Urinary bladder (tissue), 4 donors: ENCODE results near the gene CHPT1. TPM values are rescaled to one million over a fixed set of nuclear protein-coding genes. Genes with fewer than 3 reads are reported as not detected.

Source experiments
- DNase-seq: peaks from one replicate; pipeline ENCODE4 v3.0.0-alpha.2; 2015; ENCODE audit errors: extremely low spot score
- H3K27ac ChIP-seq: one replicate; pipeline ENCODE4 v1.5.1; 2013; ENCODE audit warnings: low read depth, mild to moderate bottlenecking, moderate library complexity
- H3K36me3 ChIP-seq: one replicate; pipeline ENCODE4 v1.6.1; 2013; ENCODE audit warnings: mild to moderate bottlenecking, moderate library complexity; ENCODE audit not compliant: insufficient read depth
- H3K4me1 ChIP-seq: one replicate; pipeline ENCODE4 v1.6.1; 2013; ENCODE audit warnings: mild to moderate bottlenecking, moderate library complexity; ENCODE audit not compliant: insufficient read depth
- H3K4me3 ChIP-seq: one replicate; pipeline ENCODE4 v1.5.1; 2013; ENCODE audit warnings: low read depth, low read length
- WGBS: extraction: QIAGEN DNeasy Blood & Tissue Kit; methylation state at CpG from one replicate; pipeline ENCODE4 v1.1.7; 2013; 5-methylcytosine and 5-hydroxymethylcytosine counted together
- polyA plus RNA-seq: library from polyadenylated mRNA; stranded (reverse); fragments of 200-250 nt; gene quantifications from one replicate; pipeline ENCODE4 v1.2.3, GENCODE V29; 2013
- total RNA-seq: library from RNA; depleted of rRNA; stranded (reverse); fragments of >200 nt; gene quantifications from one replicate; pipeline ENCODE4 v1.2.3, GENCODE V29; 2014
- donor health status: healthy with polysubstance abuse.
- donor health status: healthy.

CHPT1 gene
- total and polyA plus RNA-seq, 2 donors: 41.4 to 42.1 TPM

DNA sequence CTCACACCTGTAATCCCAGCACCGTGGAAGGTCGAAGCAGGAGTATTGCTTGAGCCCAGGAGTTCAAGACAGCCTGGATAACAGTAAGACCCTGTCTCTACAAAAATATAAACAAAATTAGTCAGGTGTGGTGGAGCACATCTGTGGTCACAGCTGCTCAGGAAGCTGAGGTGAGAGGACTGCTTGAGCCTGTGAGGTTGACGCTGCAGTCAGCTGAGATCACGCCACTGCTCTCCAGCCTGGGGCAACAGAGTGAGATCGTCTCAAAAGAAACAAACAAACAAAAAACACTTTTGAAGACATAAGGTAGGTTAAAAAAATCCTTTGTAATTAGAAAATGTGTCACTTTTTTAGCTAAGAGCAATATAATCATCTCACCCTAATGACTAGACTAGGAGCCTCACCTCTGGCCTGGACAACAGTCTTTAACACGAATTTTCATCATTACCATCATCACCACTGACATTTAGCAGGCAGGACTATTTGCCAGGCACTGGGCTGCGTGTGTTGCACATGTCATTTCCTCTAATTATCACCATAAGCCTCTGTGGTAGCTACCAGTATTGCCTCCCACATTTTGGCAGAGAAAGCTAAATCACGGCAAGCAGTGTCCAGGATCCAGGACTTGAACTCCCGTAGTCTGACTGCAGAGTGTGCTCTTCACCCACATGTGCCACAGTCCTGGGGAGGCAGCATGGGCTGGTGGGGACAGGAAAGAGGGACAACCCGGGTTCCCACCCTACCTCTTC, 46.5 kb downstream of the CHPT1 start:
- H3K4me3 ChIP-seq: no peak overlapping the region
- DNase-seq: no peak
- no peak overlapping the region for H3K27ac ChIP-seq
- no peaks in the 10 kb centered on the region for H3K4me1 ChIP-seq
- H3K36me3 ChIP-seq: peaks cover 2% of the 10 kb centered on the region
- WGBS: 83% methylated on average over 10 of the region's 10 CpGs

DNA sequence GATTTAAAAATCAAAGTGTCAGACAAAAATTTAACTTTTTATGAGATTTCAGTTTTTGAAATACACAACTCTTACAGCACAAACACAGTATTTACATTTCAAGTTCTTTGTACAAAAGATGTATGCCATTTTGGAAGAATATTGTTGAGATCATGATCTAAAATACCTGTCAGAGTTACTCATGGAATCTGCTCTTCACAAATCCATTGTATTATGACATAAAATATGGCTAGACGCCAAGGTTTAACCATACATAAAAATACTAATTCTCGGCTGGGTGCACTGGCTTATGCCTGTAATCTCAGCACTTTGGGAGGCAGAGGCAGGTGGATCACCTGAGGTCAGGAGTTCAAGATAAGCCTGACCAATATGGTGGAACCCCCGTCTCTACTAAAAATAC, 48.0 kb downstream of the CHPT1 start:
- WGBS: 86% methylated on average over 3 of the region's 3 CpGs
- H3K4me1 ChIP-seq: no peaks in the 10 kb centered on the region
- no peak overlapping the region for H3K27ac ChIP-seq
- H3K4me3 ChIP-seq: no peak overlapping the region
- no peak for DNase-seq
- H3K36me3 ChIP-seq: no peaks in the 10 kb centered on the region

DNA sequence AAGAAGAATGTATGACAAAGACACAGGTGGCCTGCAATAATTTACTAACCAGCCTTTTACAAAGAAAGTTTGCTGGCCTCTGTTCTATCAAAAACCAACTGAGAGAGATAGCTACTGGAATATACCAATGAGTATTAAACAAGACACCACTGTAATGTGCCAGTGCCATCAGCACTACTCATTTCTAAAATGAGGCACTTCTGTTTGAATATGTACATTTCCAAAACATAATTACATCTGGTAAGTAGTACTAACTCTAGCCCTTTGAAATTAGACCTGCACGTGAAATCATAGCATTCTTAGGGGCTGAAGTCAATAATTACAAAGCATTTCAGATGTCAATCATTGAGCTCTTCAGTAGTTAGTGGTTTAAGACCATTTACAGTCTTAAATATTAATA, 48.8 kb downstream of the CHPT1 start:
- Histone ChIP-seq H3K36me3 (no peaks in the 10 kb centered on the region), H3K4me1 (no peaks in the 10 kb centered on the region), H3K4me3 (no peak overlapping the region), H3K27ac (no peak overlapping the region)
- WGBS: 81% methylated on average over 1 of the region's 1 CpG
- no peak for DNase-seq

DNA sequence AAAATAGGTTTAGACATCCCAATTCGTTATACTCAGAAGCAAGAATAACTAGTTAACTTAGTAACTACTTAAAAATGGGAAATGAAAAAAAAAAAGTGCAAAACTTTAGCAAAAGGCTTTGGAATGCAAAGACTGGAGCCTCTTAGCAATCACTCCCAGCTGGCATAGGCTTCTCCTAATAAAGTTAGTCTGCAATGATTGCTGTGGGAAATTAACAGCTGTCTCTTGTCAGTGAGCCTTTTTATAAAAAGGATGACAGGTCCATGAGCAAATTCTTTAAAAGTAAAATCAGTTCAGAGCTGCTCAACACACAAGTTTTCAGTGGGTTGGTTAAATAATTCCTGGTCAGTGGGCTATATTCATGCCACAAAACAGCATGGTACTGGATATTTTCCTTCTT, 49.2 kb downstream of the CHPT1 start:
- no peak overlapping the region for H3K27ac ChIP-seq
- DNase-seq: no peak
- H3K4me3 ChIP-seq: no peak overlapping the region
- no peaks in the 10 kb centered on the region for H3K36me3 ChIP-seq
- H3K4me1 ChIP-seq: no peaks in the 10 kb centered on the region
- 89% methylated on average over 1 of the region's 1 CpG for WGBS

DNA sequence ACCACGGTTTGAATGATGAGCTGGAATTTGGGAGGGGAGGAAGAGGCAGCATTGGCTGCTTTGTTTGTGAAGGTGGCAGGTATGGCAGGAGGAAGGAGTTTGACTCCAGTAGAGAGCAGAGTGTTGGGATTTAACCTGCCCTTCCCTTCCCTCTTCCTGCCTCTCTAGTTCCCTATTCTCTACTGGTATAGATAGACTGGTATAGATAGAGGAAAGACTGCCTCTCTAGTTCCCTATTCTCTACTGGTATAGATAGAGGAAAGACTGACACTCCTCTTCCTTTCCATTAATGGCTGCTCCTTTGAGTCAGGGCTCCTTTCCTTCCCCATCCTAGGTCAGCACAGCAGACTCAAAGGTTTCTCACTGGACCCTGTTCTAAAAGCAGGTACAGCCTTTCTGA, 50.3 kb downstream of the CHPT1 start:
- no peaks in the 10 kb centered on the region for H3K36me3 ChIP-seq
- no peak overlapping the region for H3K4me3 ChIP-seq
- WGBS: 69% methylated on average over 1 of the region's 1 CpG
- H3K27ac ChIP-seq: no peak overlapping the region
- no peaks in the 10 kb centered on the region for H3K4me1 ChIP-seq
- DNase-seq: no peak

DNA sequence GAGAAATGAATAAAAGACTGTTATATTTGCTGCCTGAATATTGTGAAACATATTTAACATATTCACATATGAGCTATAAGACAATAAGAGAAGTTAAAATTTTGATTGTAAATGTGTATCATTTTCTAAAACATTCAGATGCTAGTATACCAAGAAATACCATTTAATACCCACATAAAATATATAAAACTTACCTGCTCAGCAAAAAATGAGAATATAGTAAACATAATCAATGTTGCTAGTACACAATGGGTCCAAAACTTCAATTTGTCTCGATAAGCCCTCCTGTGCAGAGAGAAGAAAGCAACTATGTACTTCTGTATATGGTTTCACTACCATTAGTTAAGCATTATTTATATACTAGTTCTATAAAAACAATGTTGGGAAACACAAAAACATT, 51.5 kb downstream of the CHPT1 start:
- Histone ChIP-seq H3K4me3 (no peak overlapping the region), H3K36me3 (no peaks in the 10 kb centered on the region), H3K27ac (no peak overlapping the region), H3K4me1 (no peaks in the 10 kb centered on the region)
- 94% methylated on average over 1 of the region's 1 CpG for WGBS
- DNase-seq: no peak

DNA sequence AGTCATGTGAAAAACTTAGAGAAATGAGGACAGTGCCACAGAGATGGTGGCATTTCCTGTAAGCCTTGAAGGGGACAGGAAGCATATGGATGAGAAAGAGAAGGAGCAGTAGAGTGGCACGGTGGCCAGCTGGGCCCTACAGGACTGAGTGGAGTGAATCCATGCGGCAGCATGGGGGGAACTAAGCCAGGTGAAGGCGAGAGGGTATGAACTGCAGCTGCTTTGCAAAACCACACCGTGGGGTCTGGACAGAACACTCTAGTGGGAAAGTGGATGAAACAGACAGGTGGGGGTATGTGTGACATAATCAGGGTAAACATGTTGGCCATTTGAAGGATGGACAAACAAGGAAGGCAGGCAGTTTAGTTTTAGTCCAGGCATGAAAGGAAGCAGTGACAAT, 52.2 kb downstream of the CHPT1 start:
- H3K4me1 ChIP-seq: no peaks in the 10 kb centered on the region
- DNase-seq: no peak
- no peak overlapping the region for H3K4me3 ChIP-seq
- no peaks in the 10 kb centered on the region for H3K36me3 ChIP-seq
- WGBS: 76% methylated on average over 4 of the region's 4 CpGs
- no peak overlapping the region for H3K27ac ChIP-seq

DNA sequence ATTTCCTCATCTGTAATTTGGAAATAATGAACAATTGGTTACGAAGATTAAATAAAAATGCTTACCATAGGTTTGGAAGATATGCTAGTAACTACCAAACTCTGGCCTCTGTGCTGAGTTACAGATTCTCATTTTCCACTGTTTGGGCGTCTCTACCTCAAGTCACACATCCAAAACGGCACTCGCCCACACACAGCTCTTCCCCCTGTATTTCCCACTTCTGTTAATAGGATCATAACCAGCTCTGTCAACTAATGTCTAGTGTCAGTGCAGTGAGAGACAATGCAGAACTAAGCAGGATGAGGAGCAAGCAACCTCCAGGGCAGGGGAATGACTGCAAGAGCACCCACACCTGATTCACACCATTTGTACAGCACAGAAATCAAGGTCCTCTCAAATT, 52.7 kb downstream of the CHPT1 start:
- Histone ChIP-seq H3K4me1 (no peaks in the 10 kb centered on the region), H3K4me3 (no peak overlapping the region), H3K36me3 (no peaks in the 10 kb centered on the region), H3K27ac (no peak overlapping the region)
- WGBS: 92% methylated on average over 4 of the region's 4 CpGs
- no peak for DNase-seq

DNA sequence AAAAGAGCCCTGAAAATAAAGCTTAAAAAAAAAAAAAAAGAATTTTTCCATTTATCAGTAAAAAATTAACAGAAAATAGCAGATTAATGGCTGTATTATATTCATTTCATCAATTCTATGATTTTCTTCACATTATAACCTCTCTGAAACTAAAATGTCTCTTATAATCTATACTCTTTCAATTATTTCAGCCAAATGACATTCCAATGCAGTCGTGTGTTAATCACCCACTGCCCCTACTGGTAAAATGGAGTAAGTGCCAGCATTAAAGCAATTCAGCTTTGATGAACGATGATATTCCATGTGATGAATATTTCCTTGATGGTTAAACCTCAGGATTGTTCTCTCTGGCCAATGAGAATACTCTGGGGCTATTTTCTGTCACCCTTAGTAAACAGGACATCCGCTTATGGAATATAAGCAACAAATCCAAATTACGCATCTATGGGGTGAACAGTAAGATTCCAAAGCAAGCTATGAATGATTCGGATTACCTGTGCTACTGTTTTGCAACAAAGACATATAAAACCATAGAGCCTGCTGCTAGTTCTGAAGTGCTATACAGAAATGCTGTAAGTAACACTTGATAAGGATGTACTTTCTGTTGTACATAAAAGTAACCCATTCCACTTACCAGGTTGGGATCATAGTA, 62.1 kb downstream of the CHPT1 start:
- WGBS: 62% methylated on average over 5 of the region's 5 CpGs
- DNase-seq: no peak
- no peak overlapping the region for H3K4me3 ChIP-seq
- no peaks in the 10 kb centered on the region for H3K4me1 ChIP-seq
- no peak overlapping the region for H3K27ac ChIP-seq
- peaks cover 2% of the 10 kb centered on the region for H3K36me3 ChIP-seq

DNA sequence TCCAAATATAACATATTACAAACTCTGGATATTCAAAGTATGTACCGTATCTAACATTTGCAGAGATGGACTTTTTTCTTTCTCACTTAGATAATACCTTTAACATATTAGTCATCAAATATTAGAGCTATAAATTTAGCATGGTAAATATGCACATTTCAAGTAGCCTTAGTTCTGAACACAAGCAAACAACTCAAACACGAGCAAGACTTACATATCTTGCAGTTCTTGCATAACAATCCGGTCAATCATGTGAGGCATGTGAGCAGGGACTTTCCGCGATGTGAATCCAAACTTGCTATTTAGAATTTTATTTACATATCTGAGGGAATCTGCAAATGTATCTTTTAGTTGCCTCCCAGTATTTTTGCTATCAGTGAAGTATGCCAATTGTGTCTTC, 63.9 kb downstream of the CHPT1 start:
- no peaks in the 10 kb centered on the region for H3K4me1 ChIP-seq

DNA sequence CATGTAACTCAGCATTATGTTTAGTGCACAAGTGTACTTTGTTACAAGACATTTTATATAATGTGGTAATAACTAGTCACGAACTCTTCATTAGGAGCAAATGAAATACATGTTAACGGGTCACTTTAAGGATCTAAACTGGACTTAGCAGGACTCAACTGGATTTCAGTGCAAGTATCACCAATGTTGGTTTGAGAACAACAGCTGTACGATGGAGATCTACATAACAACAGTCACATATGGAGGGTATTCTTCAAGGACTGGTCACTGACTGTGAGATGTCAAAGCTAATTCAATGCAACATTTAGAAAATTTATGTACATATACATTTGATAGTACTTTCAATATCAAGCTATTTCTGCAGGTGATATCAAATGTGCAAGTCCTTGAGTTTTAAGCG, 64.3 kb downstream of the CHPT1 start:
- no peak for DNase-seq
- 93% methylated on average over 4 of the region's 4 CpGs for WGBS
- no peak overlapping the region for H3K4me3 ChIP-seq
- no peaks in the 10 kb centered on the region for H3K36me3 ChIP-seq
- no peak overlapping the region for H3K27ac ChIP-seq
- H3K4me1 ChIP-seq: no peaks in the 10 kb centered on the region

More for the DNA sequence above, 63.9 kb downstream of the CHPT1 start:
- no peak overlapping the region for H3K27ac ChIP-seq
- DNase-seq: no peak
- H3K4me3 ChIP-seq: no peak overlapping the region
- WGBS: 66% methylated on average over 5 of the region's 5 CpGs
- no peaks in the 10 kb centered on the region for H3K36me3 ChIP-seq

DNA sequence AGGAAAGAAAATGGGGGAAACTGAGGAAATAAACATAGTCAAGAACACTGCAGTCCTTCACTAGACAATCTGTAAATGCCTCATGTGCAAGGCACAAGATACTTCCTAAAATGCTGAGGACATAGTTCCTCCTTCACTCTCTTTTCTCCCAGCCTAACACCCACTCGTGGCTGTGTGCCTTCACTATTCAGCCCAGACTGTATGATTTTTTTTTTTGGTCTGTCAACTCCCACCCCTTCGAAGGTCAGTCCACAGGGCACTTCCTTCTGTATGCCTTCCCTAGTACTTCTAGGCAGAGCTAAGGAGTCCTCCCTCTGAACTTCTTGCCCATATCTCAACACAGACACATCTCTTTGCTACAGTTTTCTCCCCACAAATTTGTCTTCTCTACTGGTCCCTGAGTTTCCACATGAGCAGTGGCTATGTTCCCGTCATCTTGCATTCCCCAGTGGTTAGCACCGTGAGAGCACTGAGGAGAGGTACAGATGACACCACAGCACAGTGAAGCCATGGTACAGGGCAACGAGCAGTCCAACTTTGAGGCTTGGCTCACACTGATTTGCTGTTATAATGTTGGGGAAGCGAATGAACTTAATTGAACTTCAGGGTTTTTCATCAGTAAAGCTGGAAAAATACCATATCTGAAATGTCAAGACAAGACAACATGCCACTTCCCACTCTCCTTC, 65.9 kb downstream of the CHPT1 start:
- DNase-seq: no peak
- no peak overlapping the region for H3K27ac ChIP-seq
- no peaks in the 10 kb centered on the region for H3K4me1 ChIP-seq
- H3K36me3 ChIP-seq: no peaks in the 10 kb centered on the region
- WGBS: 77% methylated on average over 6 of the region's 6 CpGs
- no peak overlapping the region for H3K4me3 ChIP-seq

DNA sequence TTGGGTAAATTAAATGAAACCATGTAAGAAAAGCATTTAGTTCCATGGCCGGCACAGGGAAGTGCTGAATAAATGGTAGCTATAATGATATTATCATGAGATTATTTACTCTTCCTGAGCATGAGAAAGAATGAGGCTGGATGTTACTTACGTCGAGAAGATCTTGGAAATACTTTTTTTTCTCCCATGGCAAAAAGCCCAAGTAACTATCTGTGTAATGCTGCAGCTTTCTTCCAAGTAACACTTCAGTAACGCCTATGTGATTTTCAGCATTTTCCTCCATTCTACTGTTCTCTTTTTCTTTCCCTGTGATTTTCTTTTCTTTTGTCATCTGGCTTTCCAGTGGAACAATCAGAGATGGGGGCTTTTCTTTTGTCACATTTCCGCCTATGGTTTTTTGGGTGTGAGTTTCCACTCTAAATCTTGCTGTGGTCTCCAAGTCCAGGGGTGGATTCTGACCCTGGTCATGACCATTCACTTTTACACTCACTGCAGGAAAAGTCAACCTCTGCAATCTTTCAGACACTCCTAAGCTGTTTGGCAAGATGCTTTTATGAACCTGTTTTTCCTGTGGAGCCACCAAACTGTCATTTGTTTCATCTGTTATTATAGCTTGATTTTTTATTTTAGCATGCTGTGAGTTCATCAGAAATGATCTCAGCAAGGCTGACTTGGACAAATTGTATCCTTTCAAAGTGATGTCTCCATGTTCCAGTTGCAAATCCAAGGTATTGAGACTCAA, 66.8 kb downstream of the CHPT1 start:
- WGBS: 49% methylated on average over 5 of the region's 5 CpGs
- Histone ChIP-seq H3K36me3 (peaks cover 1% of the 10 kb centered on the region), H3K4me1 (no peaks in the 10 kb centered on the region), H3K4me3 (no peak overlapping the region), H3K27ac (no peak overlapping the region)
- DNase-seq: peak; percentile 13
